PC-3 (cell line): ENCODE data around the gene LPAR1.
"Not testable (repeated sequence)": the region's sequence is repeated elsewhere in the genome, so short reads cannot be mapped to it uniquely, and the experiment has no call there.

Experiments used
- CTCF ChIP-seq: fragments of 300-600 bp; sonication (generic); conservative IDR thresholded peaks from 2 replicates; pipeline ENCODE4 v1.5.1; 2017; ENCODE audit warnings: antibody characterized with exemption, low read depth, mild to moderate bottlenecking, low read length
- EZH2 ChIP-seq: fragments of 300-600 bp; sonication (generic); IDR thresholded peaks from one replicate; pipeline ENCODE4 v1.6.1; 2017; ENCODE audit warnings: antibody characterized with exemption, mild to moderate bottlenecking, low read length; ENCODE audit not compliant: unreplicated experiment

- TF ChIP-seq CTCF, EZH2: not testable (repeated sequence)
Measured at GRCh38 chr9:110861370-110862110, 176.7 kb downstream of the LPAR1 start.
